GM18505 (cell line): ENCODE results near the gene ZMPSTE24.

Experiments used
- ATAC-seq: cut with Tn5 transposase; IDR thresholded peaks from one replicate; pipeline ENCODE4 v1.9.1; 2021; ENCODE audit not compliant: unreplicated experiment
- POLR2A ChIP-seq: IDR thresholded peaks from 4 replicates; pipeline ENCODE4 v1.6.1; 2011; ENCODE audit warnings: borderline replicate concordance; ENCODE audit not compliant: insufficient read depth, insufficient read length; ENCODE audit errors: extremely low read depth

ZMPSTE24 gene

DNA sequence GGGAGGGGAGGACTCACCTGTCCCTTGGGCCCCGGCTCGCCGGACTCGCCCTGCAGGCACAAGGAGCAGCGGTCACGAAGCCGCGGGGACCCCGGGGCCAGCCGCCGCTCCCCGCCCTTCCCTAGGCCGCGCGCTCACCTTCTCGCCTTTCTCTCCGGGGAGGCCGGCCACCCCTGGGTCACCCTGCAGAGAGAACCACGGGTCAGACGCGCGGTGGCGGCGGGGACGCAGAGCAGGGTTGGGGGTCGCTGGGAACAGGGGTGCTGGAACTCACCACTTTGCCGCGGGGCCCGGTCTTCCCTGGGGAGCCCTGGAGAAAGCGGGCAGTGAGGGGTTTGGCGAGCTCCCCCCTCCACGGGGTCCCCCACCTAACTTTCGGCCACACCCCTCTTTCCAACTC lies 45.8 kb downstream of the ZMPSTE24 start:
- no peak for ATAC-seq
- no peak for TF ChIP-seq POLR2A

DNA sequence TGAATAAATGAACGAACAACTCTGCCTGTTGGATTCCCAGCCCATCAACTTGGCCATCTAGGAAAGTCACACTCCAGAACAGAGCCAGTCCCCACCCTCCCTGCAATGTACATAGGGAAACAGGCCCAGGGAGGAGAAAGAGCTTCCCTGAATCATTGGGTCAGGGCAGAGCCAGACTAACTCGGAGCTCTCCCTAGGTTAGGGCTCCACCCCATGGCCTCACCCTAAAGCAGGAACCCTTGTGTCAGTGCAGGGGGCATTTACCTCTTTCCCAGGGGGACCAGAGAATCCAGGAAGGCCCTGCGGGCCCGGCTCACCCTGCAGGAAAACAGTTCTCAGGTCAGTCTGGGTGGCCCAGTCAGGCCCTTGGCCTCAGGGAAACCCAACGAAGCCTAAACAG lies 47.4 kb downstream of the ZMPSTE24 start:
- no peak for ATAC-seq

DNA sequence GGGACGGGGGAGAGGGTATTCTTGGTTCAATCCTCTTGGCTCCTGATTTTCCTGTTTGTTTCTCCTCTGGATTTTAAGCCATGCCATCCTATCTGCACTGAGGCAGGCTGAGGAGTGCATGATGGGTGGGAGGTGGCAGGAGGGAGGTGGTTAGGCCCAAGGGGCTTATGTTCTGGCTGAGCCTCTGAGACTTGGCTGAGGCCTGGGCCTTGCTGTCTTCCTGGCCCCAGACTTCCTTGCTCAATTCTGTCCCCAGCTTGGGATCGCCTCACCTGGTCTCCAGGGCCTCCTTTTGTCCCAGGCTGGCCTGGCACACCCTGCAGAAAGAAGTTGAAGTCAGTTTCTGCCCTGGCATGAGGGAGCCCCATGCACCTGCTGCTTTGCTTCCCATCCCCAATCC lies 47.8 kb downstream of the ZMPSTE24 start:
- no peak for TF ChIP-seq POLR2A
- no peak for ATAC-seq

More for the DNA sequence above, 47.4 kb downstream of the ZMPSTE24 start:
- TF ChIP-seq POLR2A, result no peak

DNA sequence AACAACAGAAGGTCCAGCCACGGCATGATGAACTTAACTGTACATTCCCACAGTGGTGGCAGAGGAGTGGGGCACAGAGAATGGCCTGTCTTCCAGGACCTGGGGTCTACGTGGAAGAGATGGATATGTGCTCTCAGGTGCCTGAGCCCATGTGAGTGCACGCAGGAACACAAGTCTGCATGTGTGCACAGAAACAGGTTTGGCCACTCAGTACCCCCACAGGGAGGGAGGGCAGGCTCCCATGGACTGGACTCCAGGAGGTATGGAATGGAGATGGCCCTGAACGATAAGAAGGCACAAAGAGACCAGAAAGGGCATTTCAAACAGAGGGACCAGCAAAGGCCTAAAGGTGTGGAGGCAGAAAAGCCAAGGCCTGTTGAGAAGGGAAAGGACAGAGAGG lies 48.3 kb downstream of the ZMPSTE24 start:
- no peak for ATAC-seq
- no peak for TF ChIP-seq POLR2A

DNA sequence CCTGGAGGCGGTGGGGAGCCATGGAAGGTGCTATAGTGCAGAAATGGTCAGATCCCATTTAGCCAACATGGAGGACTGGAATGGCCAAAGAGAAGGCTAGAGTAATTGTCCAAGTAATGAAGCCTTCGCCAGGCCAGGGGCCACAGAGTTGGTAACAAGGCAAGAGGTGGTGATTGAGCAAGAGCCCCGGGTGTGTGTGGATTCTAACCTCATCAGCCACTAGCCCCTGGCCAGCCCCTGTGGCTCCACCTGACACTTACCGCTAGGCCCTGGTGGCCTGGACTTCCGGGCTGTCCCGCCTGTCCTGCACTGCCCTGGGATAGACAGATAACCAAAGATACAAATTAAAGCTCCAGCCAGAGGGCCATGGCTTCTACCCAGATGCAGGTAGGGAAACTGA lies 49.1 kb downstream of the ZMPSTE24 start:
- no peak for TF ChIP-seq POLR2A
- no peak for ATAC-seq

DNA sequence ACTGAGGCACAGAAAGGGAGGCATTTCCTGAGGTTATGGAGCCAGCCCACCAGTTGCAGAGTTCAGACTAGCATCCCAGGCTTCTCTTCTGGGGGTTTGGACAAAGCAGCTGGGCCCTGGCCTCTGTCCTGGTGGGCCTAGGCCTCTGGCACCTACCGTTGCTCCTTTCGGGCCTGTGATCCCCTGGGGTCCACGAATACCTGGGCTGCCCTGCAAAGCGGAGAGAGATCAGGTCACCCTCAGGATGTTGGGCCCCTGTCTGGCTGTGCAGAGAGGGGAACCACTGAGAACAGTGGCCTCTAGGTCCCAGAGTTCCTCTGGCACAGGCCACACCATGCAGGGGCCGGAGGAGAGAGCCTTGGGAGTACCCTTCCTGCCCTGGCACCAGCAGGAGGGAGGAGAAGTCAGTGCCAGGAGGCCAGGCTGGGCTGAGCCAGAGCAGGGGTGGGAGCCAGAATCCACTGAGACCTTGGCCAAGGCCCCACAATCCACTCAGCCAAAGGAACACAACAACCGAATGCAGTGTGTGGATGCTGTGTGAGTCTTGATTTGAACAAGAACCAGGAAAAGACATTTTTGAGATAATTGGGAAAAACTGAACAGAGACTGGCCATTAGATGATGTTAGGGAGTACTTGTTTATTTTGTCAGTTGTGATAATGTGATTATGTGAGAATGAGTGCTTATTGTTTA lies 50.1 kb downstream of the ZMPSTE24 start:
- ATAC-seq, result no peak
- no peak for TF ChIP-seq POLR2A

DNA sequence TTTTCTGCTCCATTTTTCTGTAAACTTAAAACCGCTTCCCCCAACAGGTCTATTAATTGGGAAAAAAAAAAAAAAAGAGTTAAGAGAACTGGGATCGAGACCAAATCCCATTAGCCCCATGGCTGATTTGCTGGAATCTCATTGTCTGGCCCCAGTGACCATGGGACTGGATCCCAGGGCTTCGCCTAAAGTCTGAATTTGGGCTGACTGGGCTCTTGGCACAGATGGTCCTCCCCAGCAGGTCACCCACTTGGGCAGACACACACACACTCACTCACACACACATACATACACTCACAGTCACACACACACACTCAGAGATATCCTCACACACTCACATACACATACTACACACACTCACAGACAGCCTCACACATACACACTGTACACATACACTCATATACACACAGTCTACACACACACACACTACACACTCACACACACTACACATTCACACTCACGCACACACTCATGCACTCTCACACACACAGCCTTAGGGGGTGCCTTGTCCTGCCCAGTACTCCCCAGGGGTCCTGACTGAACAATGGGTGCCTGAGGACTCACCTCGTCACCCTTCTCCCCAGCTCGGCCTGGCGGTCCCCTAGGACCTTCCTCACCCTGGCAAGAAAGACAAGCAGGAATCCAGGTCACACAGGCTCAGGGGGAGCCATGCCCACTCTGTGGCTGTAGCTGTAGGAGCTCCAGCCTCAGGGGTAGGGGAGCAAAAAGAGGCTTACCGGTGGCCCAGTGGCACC lies 51.5 kb downstream of the ZMPSTE24 start:
- no peak for ATAC-seq
- TF ChIP-seq POLR2A, result no peak

DNA sequence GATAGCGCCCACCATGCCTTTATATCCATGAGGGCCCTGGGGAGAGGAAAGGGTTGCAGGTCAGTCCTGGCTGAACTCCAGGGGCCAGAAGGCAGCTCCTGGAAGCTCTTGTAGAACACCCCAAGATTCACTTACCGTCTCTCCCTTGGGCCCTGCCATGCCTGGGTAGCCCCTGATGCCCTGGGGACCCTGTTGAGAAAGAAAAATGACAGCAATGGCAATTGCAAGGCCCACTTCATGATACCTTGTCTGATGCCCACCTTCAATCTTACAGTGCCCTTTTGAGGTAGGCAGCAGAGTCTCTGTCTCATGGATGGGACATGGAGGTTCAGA lies 52.1 kb downstream of the ZMPSTE24 start:
- no peak for ATAC-seq
- TF ChIP-seq POLR2A, result no peak

DNA sequence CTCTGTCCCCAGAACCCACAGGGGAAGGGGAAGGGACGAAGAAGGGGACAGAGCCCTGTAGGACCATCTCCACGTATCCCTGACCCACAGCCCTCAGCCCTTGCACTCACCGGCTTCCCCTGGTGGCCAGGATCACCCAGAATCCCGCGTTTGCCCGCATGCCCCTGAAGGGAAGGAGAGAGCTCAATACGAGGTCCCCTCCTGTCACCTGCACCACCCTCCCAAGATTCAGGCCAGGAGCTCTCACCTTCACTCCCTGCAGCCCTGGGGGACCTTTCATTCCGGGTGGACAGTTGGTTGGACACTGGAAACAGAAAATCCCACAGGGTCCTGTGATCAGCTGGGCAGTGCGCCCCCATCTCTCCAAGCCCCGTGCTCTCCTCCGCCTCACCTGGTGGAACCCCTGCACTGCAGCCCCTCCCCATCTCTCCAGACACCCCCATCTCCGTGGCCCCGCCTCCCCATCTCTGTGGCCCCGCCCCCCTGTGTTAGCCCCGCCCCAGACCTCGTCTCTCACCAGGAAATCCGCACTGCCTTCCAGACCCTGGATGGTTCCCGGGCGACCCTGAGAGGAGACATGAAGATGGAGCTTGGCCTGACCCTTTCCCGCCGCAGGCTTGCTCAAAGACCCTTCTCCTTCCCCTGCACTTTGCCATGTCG lies 53.1 kb downstream of the ZMPSTE24 start:
- no peak for TF ChIP-seq POLR2A
- no peak for ATAC-seq

DNA sequence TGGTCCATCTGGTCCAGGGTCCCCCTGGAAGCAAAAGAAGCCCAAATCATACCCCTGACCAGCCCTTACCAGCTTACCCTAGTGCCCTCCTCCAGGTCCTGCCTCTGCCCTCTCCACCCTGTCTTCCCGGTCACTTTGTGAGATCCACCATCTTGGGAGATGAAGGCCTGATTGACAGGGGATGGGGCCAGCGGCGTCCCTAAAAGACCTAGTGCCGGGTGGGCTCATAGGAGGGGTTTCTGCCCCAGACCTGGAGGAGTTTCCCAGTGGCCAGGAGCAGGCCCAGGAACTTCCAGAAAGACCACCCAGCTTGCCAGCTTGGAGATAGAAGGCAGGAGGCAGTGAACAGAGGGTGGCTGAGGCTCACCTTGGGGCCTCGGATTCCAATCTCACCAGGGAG lies 53.7 kb downstream of the ZMPSTE24 start:
- no peak for TF ChIP-seq POLR2A
- no peak for ATAC-seq

DNA sequence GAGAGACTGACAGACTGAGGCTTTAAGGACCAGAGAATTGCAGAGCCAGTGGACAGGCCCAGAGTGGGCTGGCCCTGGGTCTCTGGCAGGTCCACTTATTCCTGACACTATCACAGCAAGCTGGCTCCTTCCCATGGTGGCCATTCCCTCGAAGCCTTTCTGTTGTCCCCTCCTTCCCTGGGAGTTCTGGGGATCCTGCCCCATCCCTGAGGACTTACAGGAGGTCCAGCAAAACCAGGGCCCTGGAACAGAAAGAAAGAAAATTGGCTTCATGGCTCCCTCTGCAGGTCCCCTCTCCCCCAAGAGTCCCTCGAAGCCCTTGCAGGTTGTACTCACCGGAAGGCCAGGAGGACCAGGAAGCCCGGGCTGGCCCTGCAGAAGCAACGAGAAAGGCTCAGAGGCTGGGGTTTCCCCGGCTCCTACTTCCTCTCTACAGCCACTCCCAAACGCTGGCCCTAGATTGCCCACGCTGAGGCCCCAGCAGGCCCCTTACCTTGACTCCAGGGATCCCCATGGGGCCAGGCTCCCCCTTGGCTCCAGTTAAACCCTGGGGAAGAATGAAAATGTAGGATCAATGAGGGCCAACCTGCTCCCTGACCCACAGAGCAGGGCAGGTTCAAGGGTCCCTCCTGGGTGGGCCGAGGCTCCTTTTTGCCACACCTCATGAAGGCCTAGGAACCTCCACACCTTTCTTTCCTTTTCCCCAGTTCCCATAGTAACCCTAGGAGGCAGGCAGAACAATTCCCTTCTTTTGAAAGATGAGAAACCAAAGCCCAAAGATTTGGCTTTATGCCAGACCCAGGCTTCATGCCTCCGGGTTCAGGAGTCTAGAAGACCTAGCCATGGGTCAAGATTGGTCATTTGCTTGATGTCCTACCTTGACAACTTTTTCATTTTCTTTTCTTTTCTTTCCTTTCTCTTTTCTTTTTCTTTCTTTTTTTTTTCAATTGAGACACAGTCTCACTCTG lies 54.5 kb downstream of the ZMPSTE24 start:
- TF ChIP-seq POLR2A, result peak; percentile 71
- ATAC-seq, result no peak

DNA sequence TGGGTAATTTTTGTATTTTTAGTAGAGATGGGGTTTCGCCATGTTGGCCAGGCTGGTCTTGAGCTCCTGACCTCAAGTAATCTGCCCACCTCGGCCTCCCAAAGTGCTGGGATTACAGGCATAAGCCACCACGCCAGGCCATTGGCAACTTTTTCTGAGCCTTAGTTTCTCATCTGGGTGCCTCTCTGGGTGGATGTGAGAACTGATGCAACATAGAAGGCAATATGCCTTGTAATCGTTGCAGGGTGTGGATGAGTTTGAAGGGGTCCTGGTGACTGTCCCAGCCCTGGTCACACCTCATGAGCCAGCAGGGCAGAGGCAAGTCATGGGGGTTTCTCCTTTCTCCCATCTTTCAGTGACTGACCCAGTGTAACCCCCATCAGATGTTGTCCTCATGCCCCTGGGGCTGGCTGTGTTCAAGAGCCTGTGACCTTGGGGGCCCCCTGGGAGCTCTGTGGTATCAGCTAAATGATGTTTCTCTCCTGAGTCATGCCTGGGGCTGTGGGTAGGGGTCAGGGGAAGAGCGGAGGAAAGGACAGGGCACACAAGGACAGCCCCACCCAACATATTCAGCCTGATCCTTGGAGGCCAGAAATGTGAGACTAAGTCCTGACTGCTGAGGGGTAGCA lies 55.4 kb downstream of the ZMPSTE24 start:
- ATAC-seq, result no peak

DNA sequence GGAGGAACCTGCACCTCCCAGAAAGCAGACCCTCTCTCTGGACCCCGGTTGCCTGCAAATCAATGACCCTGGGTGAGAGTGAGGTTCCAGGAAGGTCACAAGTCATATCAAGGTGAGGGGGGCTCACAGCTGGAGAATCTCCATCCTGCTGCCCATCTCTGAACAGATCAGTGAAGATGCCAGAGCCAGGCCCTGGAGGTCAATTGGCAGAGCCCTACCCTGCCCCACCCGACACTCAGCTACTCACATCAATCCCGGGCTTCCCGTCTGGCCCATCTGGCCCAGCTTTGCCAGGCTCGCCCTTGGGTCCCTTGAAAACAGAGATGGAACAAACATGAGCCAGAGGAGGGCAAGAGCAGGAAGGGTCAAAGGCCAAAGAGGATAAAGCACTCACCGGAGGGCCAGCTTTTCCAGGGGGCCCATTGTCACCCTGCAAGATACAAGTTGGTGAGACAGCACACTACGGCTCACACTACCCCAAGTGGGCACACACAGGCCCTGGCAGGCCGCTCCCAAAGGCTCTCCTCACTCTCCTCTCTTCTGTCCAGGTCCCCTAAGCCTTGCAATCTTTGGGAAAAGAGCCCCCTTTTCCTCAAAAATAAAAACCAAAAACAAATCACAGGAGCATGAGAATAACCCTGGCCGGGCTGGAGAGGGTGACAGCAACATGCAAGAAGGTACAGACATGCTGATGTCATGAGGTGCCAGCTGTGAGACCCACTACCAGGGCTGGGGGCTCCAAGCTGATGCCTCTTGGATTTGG lies 56.1 kb downstream of the ZMPSTE24 start:
- ATAC-seq, result no peak
- TF ChIP-seq POLR2A, result no peak

More for the DNA sequence above, 55.4 kb downstream of the ZMPSTE24 start:
- no peak for TF ChIP-seq POLR2A
